OCI-LY1 (cell line): ENCODE results near the gene SLC16A3.

Experiments used
- H2AFZ ChIP-seq: fragments of 200-600 bp; sonication (generic), shearing (Covaris generic); 2 replicates; pipeline ENCODE4 v1.6.0; 2014; ENCODE audit warnings: antibody characterized with exemption, mild to moderate bottlenecking, low read length
- H3F3A ChIP-seq: fragments of 200-600 bp; sonication (generic), shearing (Covaris generic); 2 replicates; pipeline ENCODE4 v1.6.0; 2014; ENCODE audit warnings: mild to moderate bottlenecking, antibody characterized with exemption, low read length, moderate library complexity; ENCODE audit not compliant: insufficient read depth
- H3K27ac ChIP-seq: fragments of 200-600 bp; sonication (generic); 2 replicates; pipeline ENCODE4 v1.5.1; 2014; ENCODE audit warnings: low read length, mixed run types, mild to moderate bottlenecking, low read depth; ENCODE audit not compliant: poor library complexity, severe bottlenecking
- H3K27me3 ChIP-seq: fragments of 200-600 bp; sonication (generic); 2 replicates; pipeline ENCODE4 v1.6.0; 2014; ENCODE audit warnings: antibody characterized with exemption, mild to moderate bottlenecking, low read length, moderate library complexity; ENCODE audit not compliant: insufficient read depth
- H3K36me3 ChIP-seq: fragments of 200-600 bp; sonication (generic); 2 replicates; pipeline ENCODE4 v1.6.1; 2014; ENCODE audit warnings: mild to moderate bottlenecking, antibody characterized with exemption, low read length, moderate library complexity, mixed read lengths; ENCODE audit not compliant: insufficient read depth
- H3K4me1 ChIP-seq: fragments of 200-600 bp; sonication (generic); 2 replicates; pipeline ENCODE4 v1.5.1; 2014; ENCODE audit warnings: mild to moderate bottlenecking, low read length, moderate library complexity; ENCODE audit not compliant: insufficient read depth, severe bottlenecking
- H3K4me2 ChIP-seq: fragments of 200-600 bp; sonication (generic), shearing (Covaris generic); 2 replicates; pipeline ENCODE4 v1.6.1; 2014; ENCODE audit warnings: low read length
- H3K4me3 ChIP-seq: fragments of 200-600 bp; sonication (generic); 2 replicates; pipeline ENCODE4 v1.5.1; 2014; ENCODE audit warnings: low read length, low read depth, mild to moderate bottlenecking, mixed read lengths; ENCODE audit not compliant: poor library complexity, severe bottlenecking
- H3K79me2 ChIP-seq: fragments of 200-600 bp; shearing (Covaris generic); 2 replicates; pipeline ENCODE4 v1.6.1; 2016; ENCODE audit warnings: mixed run types, low read length, mixed read lengths; ENCODE audit not compliant: insufficient read depth
- H3K9ac ChIP-seq: fragments of 200-600 bp; sonication (generic), shearing (Covaris generic); 2 replicates; pipeline ENCODE4 v1.6.1; 2014; ENCODE audit warnings: mild to moderate bottlenecking, low read length, mixed read lengths
- H3K9me2 ChIP-seq: fragments of 200-600 bp; sonication (generic), shearing (Covaris generic); 2 replicates; pipeline ENCODE4 v1.6.1; 2014; ENCODE audit warnings: low read depth, mild to moderate bottlenecking, low read length, mixed read lengths
- H3K9me3 ChIP-seq: fragments of 200-600 bp; shearing (Covaris generic); 2 replicates; pipeline ENCODE4 v1.6.1; 2014; ENCODE audit warnings: low read length, mixed read lengths
- H4K20me1 ChIP-seq: fragments of 200-600 bp; sonication (generic), shearing (Covaris generic); 2 replicates; pipeline ENCODE4 v1.6.0; 2016; ENCODE audit warnings: mild to moderate bottlenecking, low read length; ENCODE audit not compliant: insufficient read depth
- CTCF ChIP-seq: fragments of 200-600 bp; sonication (generic), shearing (Covaris generic); IDR thresholded peaks from 2 replicates; pipeline ENCODE4 v1.5.1; 2017; ENCODE audit warnings: mild to moderate bottlenecking, antibody characterized with exemption, low read length, moderate library complexity, mixed read lengths
- EZH2 ChIP-seq: fragments of 200-600 bp; sonication (generic), shearing (Covaris generic); IDR thresholded peaks from 2 replicates; pipeline ENCODE4 v1.8.0; 2017; ENCODE audit warnings: borderline replicate concordance, mixed run types, mild to moderate bottlenecking, antibody characterized with exemption, low read length, moderate library complexity, mixed read lengths

SLC16A3 gene

GRCh38 chr17:82241183-82241925 is 12.5 kb downstream of the SLC16A3 start:
- H4K20me1 ChIP-seq: no peaks in the 10 kb centered on the region
- H2AFZ ChIP-seq: no peak overlapping the region
- H3K27me3 ChIP-seq: no peaks in the 10 kb centered on the region
- H3K9ac ChIP-seq: no peak overlapping the region
- no peaks in the 10 kb centered on the region for H3F3A ChIP-seq
- no peaks in the 10 kb centered on the region for H3K4me1 ChIP-seq
- no peaks in the 10 kb centered on the region for H3K9me3 ChIP-seq
- no peak overlapping the region for H3K4me3 ChIP-seq
- no peak overlapping the region for H3K27ac ChIP-seq
- H3K36me3 ChIP-seq: peaks cover 52% of the 10 kb centered on the region
- no peaks in the 10 kb centered on the region for H3K79me2 ChIP-seq
- no peak overlapping the region for H3K4me2 ChIP-seq
- H3K9me2 ChIP-seq: no peaks in the 10 kb centered on the region
- TF ChIP-seq EZH2 (no peak), CTCF (no peak)

- Histone ChIP-seq H2AFZ (no peak overlapping the region), H4K20me1 (no peaks in the 10 kb centered on the region), H3K9me2 (no peaks in the 10 kb centered on the region), H3K9ac (no peak overlapping the region), H3K9me3 (no peaks in the 10 kb centered on the region), H3F3A (no peaks in the 10 kb centered on the region), H3K4me3 (no peak overlapping the region), H3K79me2 (no peaks in the 10 kb centered on the region), H3K36me3 (peaks cover 60% of the 10 kb centered on the region), H3K4me2 (no peak overlapping the region), H3K4me1 (no peaks in the 10 kb centered on the region), H3K27ac (no peak overlapping the region), H3K27me3 (no peaks in the 10 kb centered on the region)
- no peak for TF ChIP-seq EZH2
- no peak for TF ChIP-seq CTCF
These were observed 13.3 kb downstream of the SLC16A3 start for GRCh38 chr17:82241926-82242697.

- H3K36me3 ChIP-seq: peaks cover 65% of the 10 kb centered on the region
- H3K9ac ChIP-seq: no peak overlapping the region
- H2AFZ ChIP-seq: no peak overlapping the region
- H4K20me1 ChIP-seq: no peaks in the 10 kb centered on the region
- no peak for TF ChIP-seq EZH2
- TF ChIP-seq CTCF: no peak
- no peaks in the 10 kb centered on the region for H3K9me2 ChIP-seq
- H3K79me2 ChIP-seq: no peaks in the 10 kb centered on the region
- no peaks in the 10 kb centered on the region for H3K9me3 ChIP-seq
- no peak overlapping the region for H3K4me2 ChIP-seq
- no peaks in the 10 kb centered on the region for H3K4me1 ChIP-seq
- H3F3A ChIP-seq: no peaks in the 10 kb centered on the region
- no peak overlapping the region for H3K27ac ChIP-seq
- no peak overlapping the region for H3K4me3 ChIP-seq
- H3K27me3 ChIP-seq: no peaks in the 10 kb centered on the region
These were observed 13.8 kb downstream of the SLC16A3 start for GRCh38 chr17:82242698-82242976.
